Suprapubic skin (tissue), 4 donors: ENCODE measurements around the gene MYO16.

Source experiments
- EP300 ChIP-seq: sonication (generic); formaldehyde crosslinking; IDR thresholded peaks from one replicate; pipeline ENCODE4 v1.6.1; 2017; ENCODE audit warnings: antibody characterized with exemption
- POLR2A ChIP-seq, 2 donors: fragments of 450-650 bp; IDR thresholded peaks; one replicate each; pipeline ENCODE4 v1.6.1; 2017; ENCODE audit warnings: antibody characterized with exemption in 2 of 2, mild to moderate bottlenecking in 2 of 2, moderate library complexity in 2 of 2
- POLR2AphosphoS5 ChIP-seq, 3 donors: sonication (generic); formaldehyde crosslinking; IDR thresholded peaks; one replicate each; pipeline ENCODE4 v1.6.1; 2017; ENCODE audit warnings: antibody characterized with exemption in 3 of 3
- TF ChIP-seq, protein P1 (sequence below), 2 donors: fragments of 200-600 bp in 1 of 2; fragments of 450-650 bp in 1 of 2; sonication (generic) in 1 of 2; IDR thresholded peaks; one replicate each; pipeline ENCODE4 v1.5.1; 2016 to 2019; ENCODE audit warnings: antibody characterized with exemption in 2 of 2, mild to moderate bottlenecking in 1 of 2, moderate library complexity in 1 of 2

DNA sequence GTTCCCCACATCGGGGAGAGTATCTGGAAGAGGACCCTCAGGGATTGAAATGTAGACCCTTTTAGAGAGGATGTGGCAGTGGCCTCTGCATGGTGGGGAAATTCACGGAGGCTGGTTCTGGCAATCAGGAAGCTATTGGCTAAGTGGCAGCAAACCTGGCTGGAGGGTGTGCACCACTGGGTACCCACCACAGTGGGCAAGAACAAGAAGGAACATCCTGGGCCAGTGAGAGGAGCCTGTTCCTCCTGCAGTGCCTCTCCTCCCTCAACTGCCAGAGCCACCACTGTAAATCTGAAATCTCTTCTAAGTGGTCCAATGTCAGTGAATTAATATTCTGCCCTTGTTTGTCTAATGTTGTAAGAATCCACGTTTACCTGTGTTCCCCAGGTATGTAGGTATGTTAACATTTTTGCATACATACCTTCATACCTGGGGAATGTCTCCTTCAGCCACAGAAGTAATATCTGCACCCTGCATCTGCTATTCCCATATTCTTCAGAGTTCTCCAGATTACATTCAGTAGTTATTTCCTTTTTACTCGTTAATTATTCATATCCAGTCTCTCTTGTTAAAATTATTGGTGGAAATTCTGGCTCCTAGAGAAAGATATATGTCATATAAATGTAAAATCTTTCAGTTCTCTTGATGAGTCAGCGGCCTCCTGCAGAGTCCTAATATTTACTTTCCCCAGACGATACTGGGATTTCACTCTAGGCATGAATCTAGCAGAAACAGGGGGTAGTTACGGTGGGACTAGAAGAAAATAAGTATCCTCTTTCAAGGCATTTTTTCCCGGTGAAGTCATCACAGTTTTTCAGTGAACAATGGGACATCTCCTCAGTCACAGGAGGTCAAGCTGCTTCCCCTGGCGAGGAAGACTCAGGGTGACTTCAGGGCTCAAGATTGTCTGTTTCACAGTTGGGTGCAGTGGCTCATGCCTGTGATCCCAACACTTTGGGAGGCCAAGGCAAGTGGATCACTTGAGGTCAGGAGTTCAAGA is 148.3 kb downstream of the MYO16 start:
- no peak for TF ChIP-seq POLR2AphosphoS5 (IDR thresholded peaks at IDR 0.05)
- TF ChIP-seq EP300, result no peak
- no peak for TF ChIP-seq POLR2A (IDR thresholded peaks at IDR 0.05)
- TF ChIP-seq, protein P1, sequence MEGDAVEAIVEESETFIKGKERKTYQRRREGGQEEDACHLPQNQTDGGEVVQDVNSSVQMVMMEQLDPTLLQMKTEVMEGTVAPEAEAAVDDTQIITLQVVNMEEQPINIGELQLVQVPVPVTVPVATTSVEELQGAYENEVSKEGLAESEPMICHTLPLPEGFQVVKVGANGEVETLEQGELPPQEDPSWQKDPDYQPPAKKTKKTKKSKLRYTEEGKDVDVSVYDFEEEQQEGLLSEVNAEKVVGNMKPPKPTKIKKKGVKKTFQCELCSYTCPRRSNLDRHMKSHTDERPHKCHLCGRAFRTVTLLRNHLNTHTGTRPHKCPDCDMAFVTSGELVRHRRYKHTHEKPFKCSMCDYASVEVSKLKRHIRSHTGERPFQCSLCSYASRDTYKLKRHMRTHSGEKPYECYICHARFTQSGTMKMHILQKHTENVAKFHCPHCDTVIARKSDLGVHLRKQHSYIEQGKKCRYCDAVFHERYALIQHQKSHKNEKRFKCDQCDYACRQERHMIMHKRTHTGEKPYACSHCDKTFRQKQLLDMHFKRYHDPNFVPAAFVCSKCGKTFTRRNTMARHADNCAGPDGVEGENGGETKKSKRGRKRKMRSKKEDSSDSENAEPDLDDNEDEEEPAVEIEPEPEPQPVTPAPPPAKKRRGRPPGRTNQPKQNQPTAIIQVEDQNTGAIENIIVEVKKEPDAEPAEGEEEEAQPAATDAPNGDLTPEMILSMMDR (IDR thresholded peaks at IDR 0.05), result no peak
